GM23248 (cell line): ENCODE results near the gene ZNF644. TPM values are rescaled to one million over a fixed set of nuclear protein-coding genes. Genes with fewer than 3 reads are reported as not detected.
"Not testable (repeated sequence)": the region's sequence is repeated elsewhere in the genome, so short reads cannot be mapped to it uniquely, and the experiment has no call there.

ENCODE experiments used
- DNase-seq: peaks from one replicate; pipeline ENCODE4 v3.0.0-alpha.2; 2015
- H2AFZ ChIP-seq: fragments of 200-600 bp; sonication (generic); 2 replicates; pipeline ENCODE4 v1.6.1; 2016; ENCODE audit warnings: antibody characterized with exemption
- H3F3A ChIP-seq: fragments of 200-600 bp; sonication (generic); 2 replicates; pipeline ENCODE4 v1.6.1; 2016; ENCODE audit warnings: mild to moderate bottlenecking, antibody characterized with exemption, mixed run types; ENCODE audit not compliant: insufficient read depth
- H3K27ac ChIP-seq: fragments of 200-600 bp; sonication (generic); 2 replicates; pipeline ENCODE4 v1.5.1; 2016; ENCODE audit warnings: mild to moderate bottlenecking
- H3K27me3 ChIP-seq: fragments of 200-600 bp; sonication (generic); replicated peaks from 2 replicates; pipeline ENCODE4 v1.6.1; 2016; ENCODE audit warnings: mild to moderate bottlenecking; ENCODE audit not compliant: insufficient read depth
- H3K36me3 ChIP-seq: fragments of 200-600 bp; sonication (generic); 2 replicates; pipeline ENCODE4 v1.6.1; 2016; ENCODE audit warnings: low read depth, mild to moderate bottlenecking
- H3K4me1 ChIP-seq: fragments of 200-600 bp; sonication (generic); 2 replicates; pipeline ENCODE4 v1.6.1; 2016; ENCODE audit warnings: mild to moderate bottlenecking; ENCODE audit not compliant: insufficient read depth
- H3K4me2 ChIP-seq: fragments of 200-600 bp; sonication (generic); one replicate; pipeline ENCODE4 v1.6.1; 2016; ENCODE audit warnings: mild to moderate bottlenecking; ENCODE audit not compliant: unreplicated experiment
- H3K4me3 ChIP-seq: fragments of 200-600 bp; sonication (generic); 2 replicates; pipeline ENCODE4 v1.5.1; 2016; ENCODE audit warnings: mild to moderate bottlenecking
- H3K79me2 ChIP-seq: fragments of 200-600 bp; sonication (generic); 2 replicates; pipeline ENCODE4 v1.6.1; 2016; ENCODE audit warnings: mild to moderate bottlenecking; ENCODE audit not compliant: insufficient read depth
- H3K9ac ChIP-seq: fragments of 200-600 bp; sonication (generic); 2 replicates; pipeline ENCODE4 v1.6.1; 2016; ENCODE audit warnings: mild to moderate bottlenecking
- H3K9me2 ChIP-seq: fragments of 200-600 bp; sonication (generic); 2 replicates; pipeline ENCODE4 v1.6.1; 2016; ENCODE audit warnings: mixed run types, mild to moderate bottlenecking, moderate library complexity; ENCODE audit not compliant: insufficient read depth
- H3K9me3 ChIP-seq: fragments of 200-600 bp; sonication (generic); one replicate; pipeline ENCODE4 v1.6.1; 2017; ENCODE audit warnings: low read depth
- H4K20me1 ChIP-seq: fragments of 200-600 bp; sonication (generic); 2 replicates; pipeline ENCODE4 v1.6.0; 2016; ENCODE audit not compliant: insufficient read depth
- EZH2 ChIP-seq: fragments of 200-600 bp; sonication (generic); IDR thresholded peaks from 2 replicates; pipeline ENCODE4 v1.6.1; 2018; ENCODE audit warnings: antibody characterized with exemption, mild to moderate bottlenecking; ENCODE audit not compliant: insufficient read depth, poor library complexity, severe bottlenecking
- EZH2phosphoT487 ChIP-seq: fragments of 200-600 bp; sonication (generic); IDR thresholded peaks from 2 replicates; pipeline ENCODE4 v1.6.1; 2018; ENCODE audit warnings: antibody characterized with exemption, moderate library complexity, mild to moderate bottlenecking, low read depth; ENCODE audit not compliant: insufficient read depth
- WGBS, 2 experiments: methylation state at CpG; one replicate each; pipeline ENCODE4 v1.1.6; 2015 to 2017; ENCODE audit warnings: low lambda C conversion rate in 2 of 2, low coverage in 1 of 2; ENCODE audit errors: missing lambda C conversion rate in 2 of 2; 5-methylcytosine and 5-hydroxymethylcytosine counted together
- in situ Hi-C: fragments of 300-500 bp; cut with MboI; formaldehyde crosslinking; loops from 2 replicates; pipeline ENCODE4 v1.15.0; 2020
- polyA plus RNA-seq: library from polyadenylated mRNA; unstranded; fragments of >200 nt; fragmentation: Nextera tagmentation; extraction: Ambion mirVana; gene quantifications from 2 replicates; pipeline ENCODE4 v1.2.1, GENCODE V29; 2016
- total RNA-seq: library from RNA; depleted of rRNA; stranded (reverse); fragments of >200 nt; shearing (Covaris generic); gene quantifications from 2 replicates; pipeline ENCODE4 v1.2.3, GENCODE V29; 2014

The ZNF644 gene
- total and polyA plus RNA-seq, 2 experiments from 2014 or later = 34.1 to 35.9 TPM

GRCh38 chr1:91059157-91059556 is 37.3 kb upstream of the ZNF644 start:
- in situ Hi-C loops = no loop called here
- Histone ChIP-seq H3K36me3 (no peaks in the 10 kb centered on the region), H3F3A (no peaks in the 10 kb centered on the region), H3K79me2 (no peaks in the 10 kb centered on the region), H3K27me3 (no peaks in the 10 kb centered on the region), H3K4me3 (no peak overlapping the region), H3K4me2 (no peak overlapping the region), H3K9me3 (no peaks in the 10 kb centered on the region), H4K20me1 (no peaks in the 10 kb centered on the region), H2AFZ (no peak overlapping the region), H3K27ac (no peak overlapping the region), H3K4me1 (no peaks in the 10 kb centered on the region), H3K9me2 (no peaks in the 10 kb centered on the region), H3K9ac (no peak overlapping the region)
- DNase-seq = no peak
- WGBS, 2 experiments = 76 to 80% methylated on average over 2 of the region's 2 CpGs
- TF ChIP-seq EZH2 = no peak
- no peak for TF ChIP-seq EZH2phosphoT487

GRCh38 chr1:91057784-91058183 is 35.9 kb upstream of the ZNF644 start:
- WGBS, 2 experiments = 0 to 3% methylated on average over 2 of the region's 2 CpGs
- Histone ChIP-seq H4K20me1 (no peaks in the 10 kb centered on the region), H3K9me2 (no peaks in the 10 kb centered on the region), H3K27me3 (no peaks in the 10 kb centered on the region), H3K4me1 (no peaks in the 10 kb centered on the region), H3K4me2 (no peak overlapping the region), H3K36me3 (no peaks in the 10 kb centered on the region), H3K9me3 (no peaks in the 10 kb centered on the region), H3F3A (no peaks in the 10 kb centered on the region), H3K4me3 (no peak overlapping the region), H3K79me2 (no peaks in the 10 kb centered on the region), H3K9ac (no peak overlapping the region), H2AFZ (no peak overlapping the region), H3K27ac (no peak overlapping the region)
- in situ Hi-C loops = no loop called here
- TF ChIP-seq EZH2 (no peak), EZH2phosphoT487 (no peak)
- DNase-seq = no peak

GRCh38 chr1:91054780-91055481 is 33.1 kb upstream of the ZNF644 start:
- in situ Hi-C loops = no loop called here
- Histone ChIP-seq H3K4me1 (no peaks in the 10 kb centered on the region), H3K4me3 (no peak overlapping the region), H3K79me2 (no peaks in the 10 kb centered on the region), H4K20me1 (no peaks in the 10 kb centered on the region), H3K27me3 (no peaks in the 10 kb centered on the region), H3K4me2 (no peak overlapping the region), H3K9me3 (no peaks in the 10 kb centered on the region), H2AFZ (no peak overlapping the region), H3K36me3 (no peaks in the 10 kb centered on the region), H3F3A (no peaks in the 10 kb centered on the region), H3K27ac (no peak overlapping the region), H3K9ac (no peak overlapping the region), H3K9me2 (no peaks in the 10 kb centered on the region)
- TF ChIP-seq EZH2 (no peak), EZH2phosphoT487 (no peak)
- DNase-seq = no peak
- WGBS, 2 experiments = 58 to 64% methylated on average over 2 of the region's 2 CpGs

- no peaks in the 10 kb centered on the region for H3K79me2 ChIP-seq
- DNase-seq = no peak
- H3K27ac ChIP-seq = no peak overlapping the region
- no peaks in the 10 kb centered on the region for H3K4me1 ChIP-seq
- no peaks in the 10 kb centered on the region for H3F3A ChIP-seq
- H3K4me3 ChIP-seq = no peak overlapping the region
- no peaks in the 10 kb centered on the region for H3K36me3 ChIP-seq
- no peak overlapping the region for H3K9ac ChIP-seq
- no peaks in the 10 kb centered on the region for H3K9me3 ChIP-seq
- H3K4me2 ChIP-seq = no peak overlapping the region
- in situ Hi-C loops = no loop called here
- H2AFZ ChIP-seq = no peak overlapping the region
- TF ChIP-seq EZH2 (no peak), EZH2phosphoT487 (no peak)
- H3K9me2 ChIP-seq = no peaks in the 10 kb centered on the region
- WGBS, 2 experiments = 15 to 22% methylated on average over 2 of the region's 2 CpGs
- H4K20me1 ChIP-seq = no peaks in the 10 kb centered on the region
- no peaks in the 10 kb centered on the region for H3K27me3 ChIP-seq
These were observed 31.8 kb upstream of the ZNF644 start for GRCh38 chr1:91053630-91054029.

GRCh38 chr1:91049551-91049950 is 27.7 kb upstream of the ZNF644 start:
- 28 to 37% methylated on average over 2 of the region's 2 CpGs for WGBS, 2 experiments
- not testable (repeated sequence) for H3K27ac ChIP-seq

More at GRCh38 chr1:91049551-91049950, 27.7 kb upstream of the ZNF644 start:
- H3K9me3 ChIP-seq, H3F3A ChIP-seq, H3K9me2 ChIP-seq, H4K20me1 ChIP-seq, DNase-seq, H3K27me3 ChIP-seq, H3K36me3 ChIP-seq, H2AFZ ChIP-seq, H3K4me2 ChIP-seq, H3K9ac ChIP-seq, H3K4me1 ChIP-seq, in situ Hi-C loops, H3K4me3 ChIP-seq, H3K79me2 ChIP-seq: not testable (repeated sequence)
